Kidney glomerular epithelial cell (primary cell): ENCODE results near the gene KRTAP9-2.
"Not testable (repeated sequence)": the region's sequence is repeated elsewhere in the genome, so short reads cannot be mapped to it uniquely, and the experiment has no call there.

Source experiments
- DNase-seq: peaks from one replicate; lab custom pipeline; 2025; lab: John Stamatoyannopoulos, UW

Gene KRTAP9-2, protein sequence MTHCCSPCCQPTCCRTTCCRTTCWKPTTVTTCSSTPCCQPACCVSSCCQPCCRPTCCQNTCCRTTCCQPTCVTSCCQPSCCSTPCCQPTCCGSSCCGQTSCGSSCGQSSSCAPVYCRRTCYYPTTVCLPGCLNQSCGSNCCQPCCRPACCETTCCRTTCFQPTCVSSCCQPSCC

DNA sequence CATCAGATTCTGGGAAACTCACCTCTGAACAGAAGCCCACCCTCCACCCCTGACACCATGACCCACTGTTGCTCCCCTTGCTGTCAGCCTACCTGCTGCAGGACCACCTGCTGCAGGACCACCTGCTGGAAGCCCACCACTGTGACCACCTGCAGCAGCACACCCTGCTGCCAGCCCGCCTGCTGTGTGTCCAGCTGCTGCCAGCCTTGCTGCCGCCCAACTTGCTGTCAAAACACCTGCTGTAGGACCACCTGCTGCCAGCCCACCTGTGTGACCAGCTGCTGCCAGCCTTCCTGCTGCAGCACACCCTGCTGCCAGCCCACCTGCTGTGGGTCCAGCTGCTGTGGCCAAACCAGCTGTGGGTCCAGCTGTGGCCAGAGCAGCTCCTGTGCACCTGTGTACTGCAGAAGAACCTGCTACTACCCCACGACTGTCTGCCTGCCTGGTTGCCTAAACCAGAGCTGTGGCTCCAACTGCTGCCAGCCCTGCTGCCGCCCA lies at the start of gene KRTAP9-2:
TSS of gene KRTAP9-2 (plus strand) at position 51 of the 498 bp plus-strand sequence. CDS start at position 58, 7 bp downstream.
- DNase-seq = not testable (repeated sequence)

DNA sequence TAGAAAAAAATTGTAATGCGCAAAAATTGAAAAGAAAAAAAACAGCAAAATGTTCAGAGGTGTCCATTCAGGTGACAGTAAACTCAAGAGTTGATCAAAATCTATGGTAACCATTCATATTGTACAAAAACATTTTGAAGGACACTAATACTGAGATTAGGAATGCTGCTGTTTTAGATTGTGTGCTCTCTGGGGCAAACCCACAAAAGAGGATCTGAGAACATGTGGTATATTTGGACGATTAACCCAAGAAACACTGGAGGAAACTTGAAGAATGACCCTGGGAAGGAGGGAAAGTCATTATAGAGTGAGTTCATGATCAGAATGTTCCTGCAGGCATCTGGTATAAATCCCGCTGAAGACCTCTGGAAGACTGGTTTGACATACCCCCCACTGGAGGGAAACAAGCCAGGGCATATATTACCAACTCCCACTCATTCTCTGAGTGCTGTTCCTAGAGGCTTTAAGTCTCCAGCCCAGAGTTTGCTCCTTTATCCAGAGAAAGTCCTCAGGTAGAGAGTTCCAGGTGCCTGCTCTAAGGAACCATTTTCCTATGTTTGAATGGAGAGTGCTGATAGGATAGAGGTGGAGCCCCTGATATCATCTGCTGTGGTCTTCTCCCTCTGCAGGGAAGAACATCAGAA lies 49.6 kb upstream of the KRTAP9-2 start:
- DNase-seq = no peak

DNA sequence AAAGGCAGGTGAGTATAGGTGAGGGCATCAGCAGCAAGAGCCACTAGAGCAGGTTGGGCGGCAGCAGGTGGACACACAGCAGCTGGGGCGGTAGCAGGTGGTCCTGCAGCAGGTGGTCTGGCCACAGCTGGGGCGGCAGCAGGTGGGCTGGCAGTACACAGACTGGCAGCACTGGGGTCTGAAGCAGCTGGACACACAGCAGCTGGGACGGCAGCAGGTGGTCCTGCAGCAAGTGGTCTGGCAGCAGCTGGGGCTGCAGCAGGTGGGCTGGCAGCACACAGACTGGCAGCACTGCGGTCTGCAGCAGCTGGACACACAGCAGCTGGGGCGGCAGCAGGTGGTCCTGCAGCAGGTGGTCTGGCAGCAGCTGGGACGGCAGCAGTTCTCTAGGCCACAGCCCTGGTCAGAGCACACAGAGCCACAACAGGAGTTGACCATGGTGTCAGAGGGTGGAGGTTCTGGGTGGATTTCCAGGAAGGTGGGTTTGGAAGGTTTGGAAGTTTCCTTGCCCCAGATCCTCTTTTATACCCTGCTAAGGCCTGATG lies 48.6 kb upstream of the KRTAP9-2 start, which contains the start of gene KRTAP4-2:
TSS of gene KRTAP4-2 (minus strand) at position 495 of the 545 bp plus-strand sequence. CDS start at position 438, 57 bp downstream.
- DNase-seq = no peak

DNA sequence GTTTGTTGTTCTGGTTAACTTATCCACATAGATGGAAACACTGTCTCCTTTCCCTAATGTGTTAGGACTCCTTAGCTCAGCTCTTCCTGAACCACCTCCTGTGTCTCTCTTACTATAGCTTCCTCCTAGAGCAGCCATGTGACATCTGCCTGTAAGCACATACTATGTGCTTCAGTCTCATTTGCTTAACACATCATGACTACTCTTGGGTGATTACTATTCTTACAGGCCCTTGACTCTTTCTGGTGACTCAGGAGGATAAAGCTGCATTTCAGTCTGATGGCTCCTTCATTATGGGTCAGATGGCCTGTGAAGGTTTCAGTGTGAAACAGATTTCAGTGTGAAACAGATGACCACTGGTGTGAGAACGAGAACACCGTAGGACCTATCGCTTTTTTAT lies 48.1 kb upstream of the KRTAP9-2 start:
- DNase-seq = peak; percentile 3

DNA sequence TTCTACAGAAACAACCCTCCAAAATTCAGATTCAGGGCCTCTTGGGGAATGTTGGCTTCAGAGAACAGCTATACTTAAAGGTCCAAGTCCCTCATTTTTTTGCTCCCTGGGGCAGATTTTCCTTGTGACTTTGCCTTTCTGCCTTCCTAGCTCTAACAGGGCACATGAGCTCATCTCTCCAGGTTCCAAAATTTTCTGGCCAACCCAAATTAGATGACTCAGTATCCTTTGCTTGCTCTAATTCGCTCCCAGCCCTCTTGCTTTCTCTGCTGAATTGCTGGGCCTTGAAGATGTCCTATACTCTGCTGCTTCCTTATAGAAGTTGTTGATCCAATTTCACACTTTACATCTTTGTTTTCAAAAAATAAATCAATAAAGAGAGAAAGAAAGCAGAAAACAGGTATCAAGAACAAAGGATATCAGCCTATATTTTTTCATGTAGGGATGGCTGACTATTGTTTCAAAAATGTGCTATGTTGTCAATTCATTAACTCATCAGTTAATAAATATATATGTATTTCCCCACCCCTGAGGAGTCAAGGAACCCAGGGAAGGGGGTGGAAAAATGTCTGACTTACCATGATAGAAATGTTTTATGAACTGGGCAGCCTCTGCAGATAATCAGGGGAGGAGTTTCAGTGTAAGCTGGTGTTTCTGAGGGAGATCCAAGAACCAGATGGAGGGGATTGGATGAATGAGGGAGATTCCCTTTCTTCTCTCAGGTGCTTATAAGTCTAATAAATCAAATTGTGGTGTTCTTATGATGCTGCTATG lies 47.4 kb upstream of the KRTAP9-2 start:
- no peak for DNase-seq

DNA sequence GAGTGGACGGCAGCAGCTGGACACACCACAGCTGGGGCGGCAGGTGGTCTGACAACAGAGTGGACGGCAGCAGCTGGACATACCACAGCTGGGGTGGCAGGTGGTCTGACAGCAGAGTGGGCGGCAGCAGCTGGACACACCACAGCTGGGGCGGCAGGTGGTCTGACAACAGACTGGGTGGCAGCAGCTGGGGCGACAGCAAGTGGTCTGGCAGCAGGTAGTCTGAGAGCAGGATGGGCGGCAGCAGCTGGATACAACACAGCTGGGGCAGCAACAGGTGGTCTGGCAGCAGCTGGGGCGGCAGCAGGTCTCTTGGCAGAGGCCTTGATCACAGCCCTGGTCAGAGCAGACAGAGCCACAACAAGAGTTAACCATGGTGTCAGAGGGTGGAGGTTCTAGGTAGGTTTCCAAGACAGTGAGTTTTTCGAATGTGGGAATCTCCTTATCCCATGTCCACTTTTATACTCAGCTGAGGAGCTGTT lies 41.9 kb upstream of the KRTAP9-2 start, which contains the start of gene KRTAP4-1:
TSS of gene KRTAP4-1 (minus strand) at position 432 of the 482 bp plus-strand sequence. CDS start at position 375, 57 bp downstream.
- no peak for DNase-seq

DNA sequence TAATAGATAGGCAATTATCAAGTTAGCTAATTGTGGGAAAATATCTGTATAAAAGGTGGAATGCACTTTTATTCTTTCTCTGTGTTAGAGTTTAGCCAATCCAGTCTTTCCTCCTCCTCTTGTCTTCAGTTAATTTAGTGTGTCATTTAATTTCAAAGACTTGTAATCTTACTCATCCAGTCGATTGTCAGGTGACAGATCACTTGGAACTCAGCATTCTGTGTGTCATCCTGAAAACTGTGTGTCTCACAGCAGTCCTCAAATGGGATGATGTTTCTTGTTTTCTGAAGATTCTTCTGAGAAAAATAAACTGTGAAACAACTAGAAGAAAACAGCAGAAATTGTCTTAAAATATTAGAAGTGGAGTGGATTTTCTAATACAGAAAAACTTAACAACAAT lies 41.4 kb upstream of the KRTAP9-2 start:
- no peak for DNase-seq

DNA sequence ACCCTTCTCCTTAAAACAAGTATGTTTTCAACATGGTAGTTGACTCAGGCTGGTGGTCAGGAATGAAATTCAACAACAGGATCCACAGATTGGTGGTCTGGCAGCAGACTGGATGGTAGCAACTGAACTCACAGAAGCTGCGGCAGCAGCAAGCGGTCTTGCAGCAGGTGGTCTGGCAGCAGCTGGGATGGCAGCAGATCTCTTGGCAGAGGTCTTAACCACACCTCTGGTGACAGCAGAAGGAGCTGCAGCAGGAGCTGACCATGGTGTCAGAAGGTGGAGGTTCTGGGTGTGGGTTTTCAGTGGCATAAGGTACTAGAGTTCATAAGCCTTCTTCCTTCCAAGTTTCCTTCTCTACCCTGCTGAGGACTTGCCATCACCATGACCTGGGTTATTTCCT lies 39.6 kb upstream of the KRTAP9-2 start:
- no peak for DNase-seq

DNA sequence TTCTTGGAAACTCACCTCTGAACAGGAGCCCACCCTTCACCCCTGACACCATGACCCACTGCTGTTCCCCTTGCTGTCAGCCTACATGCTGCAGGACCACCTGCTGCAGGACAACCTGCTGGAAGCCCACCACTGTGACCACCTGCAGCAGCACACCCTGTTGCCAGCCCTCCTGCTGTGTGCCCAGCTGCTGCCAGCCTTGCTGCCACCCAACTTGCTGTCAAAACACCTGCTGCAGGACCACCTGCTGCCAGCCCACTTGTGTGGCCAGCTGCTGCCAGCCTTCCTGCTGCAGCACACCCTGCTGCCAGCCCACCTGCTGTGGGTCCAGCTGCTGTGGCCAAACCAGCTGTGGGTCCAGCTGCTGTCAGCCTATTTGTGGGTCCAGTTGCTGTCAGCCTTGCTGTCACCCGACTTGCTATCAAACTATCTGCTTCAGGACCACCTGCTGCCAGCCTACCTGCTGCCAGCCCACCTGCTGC lies 36.6 kb upstream of the KRTAP9-2 start, which contains the start of gene KRTAP9-1:
TSS of gene KRTAP9-1 (plus strand) at position 51 of the 482 bp plus-strand sequence. CDS start at position 51, 0 bp downstream.
- DNase-seq = not testable (repeated sequence)

DNA sequence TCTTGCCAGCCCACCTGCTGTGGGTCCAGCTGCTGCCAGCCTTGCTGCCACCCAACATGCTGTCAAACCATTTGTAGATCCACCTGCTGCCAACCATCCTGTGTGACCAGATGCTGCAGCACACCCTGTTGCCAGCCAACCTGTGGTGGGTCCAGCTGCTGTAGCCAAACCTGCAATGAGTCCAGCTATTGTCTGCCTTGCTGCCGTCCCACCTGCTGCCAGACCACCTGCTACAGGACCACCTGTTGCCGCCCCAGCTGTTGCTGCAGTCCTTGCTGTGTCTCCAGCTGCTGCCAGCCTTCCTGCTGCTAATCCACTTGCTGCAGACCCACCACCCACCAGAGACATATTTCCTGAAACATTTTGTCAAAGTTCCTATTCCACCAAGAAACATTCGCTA lies 36.1 kb upstream of the KRTAP9-2 start:
- no peak for DNase-seq

DNA sequence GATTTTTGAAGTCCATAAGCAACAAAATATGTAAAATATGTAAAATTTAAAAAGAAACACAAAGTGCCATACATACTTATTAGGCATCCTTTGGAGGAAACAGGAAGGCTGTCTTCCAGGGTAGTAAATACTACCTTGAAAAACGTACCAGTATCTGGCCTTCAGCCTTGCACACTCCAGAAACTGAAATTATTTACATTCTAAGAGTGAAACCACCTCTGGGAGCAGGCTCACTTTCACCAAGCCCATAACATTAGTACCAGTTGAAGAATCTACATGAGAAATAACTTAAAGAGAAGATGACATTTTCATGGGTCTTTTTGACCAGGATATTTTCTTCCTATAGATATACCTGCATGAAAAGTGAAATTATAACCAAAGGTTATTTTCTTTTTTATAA lies 30.4 kb upstream of the KRTAP9-2 start:
- no peak for DNase-seq

DNA sequence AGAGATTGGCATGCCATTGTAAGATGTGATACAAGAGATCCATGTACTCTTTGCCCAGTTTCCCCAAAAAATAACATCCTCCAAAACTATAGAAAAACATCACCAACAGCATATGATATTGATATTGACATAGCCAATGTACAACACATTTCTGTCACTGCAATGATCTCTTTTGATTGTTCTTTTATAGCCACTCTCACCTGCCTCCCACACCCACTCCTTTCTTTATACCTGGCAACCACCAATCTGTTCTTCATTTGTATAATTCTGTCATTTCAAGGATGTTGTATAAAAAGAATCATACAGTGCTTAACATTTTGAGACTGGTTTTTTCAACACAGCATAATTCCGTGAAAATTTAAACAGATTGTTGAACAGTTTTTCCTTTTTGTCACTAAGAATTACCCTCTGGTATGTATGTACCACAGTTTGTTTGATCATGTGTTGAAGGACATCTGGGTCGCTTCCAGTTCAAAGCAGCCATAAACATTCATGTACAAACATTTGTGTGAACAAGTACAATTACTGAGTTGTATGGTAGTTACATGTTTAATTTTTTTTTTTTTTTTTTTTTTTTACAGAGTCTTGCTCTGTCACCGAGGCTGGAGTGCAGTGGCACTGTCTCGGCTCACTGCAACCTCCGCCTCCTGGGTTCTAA lies 26.9 kb upstream of the KRTAP9-2 start:
- DNase-seq = no peak

DNA sequence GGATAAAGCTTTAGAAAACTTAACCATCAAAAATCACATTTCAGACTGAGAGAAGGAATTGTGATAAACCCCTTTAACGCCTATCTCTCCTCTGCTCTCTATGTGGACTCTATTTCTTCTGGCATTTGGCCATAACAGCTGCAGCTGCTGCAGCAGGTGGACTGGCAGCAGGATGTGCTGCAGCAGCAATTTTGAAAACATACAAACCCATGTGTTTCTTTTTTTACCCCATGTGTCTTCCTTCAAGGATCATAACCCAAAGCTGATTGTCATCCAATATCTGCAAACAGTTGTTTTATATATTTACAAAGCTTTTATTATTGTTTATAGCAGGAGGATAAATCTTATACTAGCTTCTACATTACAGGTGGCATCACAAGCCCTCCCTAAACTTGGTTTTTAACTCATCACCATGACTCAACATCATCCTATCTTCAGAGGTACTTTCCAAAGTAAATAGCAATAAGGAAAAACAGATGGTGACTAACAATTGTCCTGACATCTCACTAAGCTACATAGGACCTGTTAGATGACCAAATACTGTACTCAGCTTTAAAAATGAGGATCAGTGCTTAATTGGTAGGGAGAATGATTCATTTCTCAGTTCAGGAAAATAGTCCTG lies 14.5 kb upstream of the KRTAP9-2 start:
- peak; percentile 39 for DNase-seq

DNA sequence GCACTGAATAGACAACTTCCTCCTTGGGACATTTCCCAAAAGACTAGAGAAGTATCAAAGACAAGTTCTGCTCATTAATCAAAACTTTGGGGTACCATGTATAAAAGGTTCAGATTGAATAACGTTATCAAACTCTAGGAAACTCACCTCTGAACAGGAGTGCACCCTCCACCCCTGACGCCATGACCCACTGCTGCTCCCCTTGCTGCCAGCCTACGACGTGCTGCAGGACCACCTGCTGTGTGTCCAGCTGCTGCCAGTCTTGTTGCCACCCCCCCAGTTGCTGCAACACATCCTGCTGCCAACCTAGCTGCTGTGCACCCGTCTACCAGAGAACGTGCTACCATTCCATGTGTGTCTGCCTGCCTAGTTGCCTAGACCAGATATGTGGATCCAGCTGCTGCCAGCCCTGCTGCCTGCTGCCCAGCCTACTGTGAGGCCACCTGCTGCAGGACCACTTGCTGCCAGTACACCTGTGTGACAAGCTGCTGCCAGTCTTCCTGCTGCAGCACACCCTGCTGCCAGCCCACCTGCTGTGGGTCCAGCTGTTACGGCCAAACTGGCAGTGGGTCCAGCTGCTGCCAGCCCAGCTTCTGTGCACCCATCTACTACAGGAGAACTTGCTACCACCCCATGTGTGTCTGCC lies 13.8 kb upstream of the KRTAP9-2 start:
- no peak for DNase-seq

DNA sequence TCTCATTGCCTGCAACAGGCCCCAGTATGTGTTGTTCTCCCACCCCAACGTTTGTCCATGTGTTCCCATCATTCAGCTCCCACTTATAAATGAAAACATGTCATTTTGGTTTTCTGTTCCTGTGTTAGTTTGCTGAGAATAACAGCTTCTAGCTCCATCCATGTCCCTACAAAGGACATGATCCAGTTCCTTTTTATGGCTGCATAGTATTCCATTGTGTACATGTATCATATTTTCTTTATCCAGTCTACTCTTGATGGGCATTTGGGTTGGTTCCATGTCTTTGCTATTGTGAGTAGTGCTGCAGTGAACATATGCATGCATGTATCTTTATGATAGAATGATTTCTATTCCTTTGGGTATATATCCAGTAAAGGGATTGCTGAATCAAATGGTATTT lies 10.8 kb upstream of the KRTAP9-2 start:
- no peak for DNase-seq

DNA sequence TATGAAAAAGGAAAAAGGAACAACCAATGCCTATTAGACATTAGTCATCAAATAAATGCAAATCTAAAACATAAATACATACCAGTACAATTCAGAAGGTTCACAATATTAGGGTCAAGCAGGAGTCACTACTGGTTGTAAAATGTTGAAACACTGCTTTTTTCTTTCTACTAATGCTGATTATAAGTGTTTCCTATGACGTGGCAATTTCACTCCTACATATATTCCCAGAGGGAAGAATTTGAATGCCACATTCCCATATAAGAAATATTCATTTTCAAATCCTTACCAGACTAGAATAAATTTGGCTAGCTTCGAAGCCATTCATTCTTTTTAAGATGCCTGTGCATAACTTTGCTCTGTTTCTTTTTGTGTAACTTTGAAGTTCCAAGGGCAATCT lies 2.6 kb upstream of the KRTAP9-2 start:
- no peak for DNase-seq

DNA sequence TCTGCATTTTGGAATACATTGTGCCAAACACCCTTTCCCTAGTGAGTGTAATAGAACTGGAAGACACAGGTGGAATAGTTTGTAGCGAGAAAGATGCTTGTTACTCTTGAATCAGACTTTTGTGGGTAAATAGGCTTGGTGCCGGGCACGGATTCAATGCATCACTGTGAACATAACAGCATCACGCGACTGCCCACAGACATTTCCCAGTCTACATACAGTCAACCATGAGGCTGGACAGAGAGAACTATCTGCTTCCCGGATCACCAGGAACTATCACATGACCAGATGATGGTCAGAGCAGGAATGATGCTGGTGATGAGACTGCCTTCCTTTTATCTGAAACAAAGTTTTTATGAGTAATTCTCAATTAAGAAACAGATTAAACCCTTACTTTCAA lies 397 bp upstream of the KRTAP9-2 start:
- no peak for DNase-seq

DNA sequence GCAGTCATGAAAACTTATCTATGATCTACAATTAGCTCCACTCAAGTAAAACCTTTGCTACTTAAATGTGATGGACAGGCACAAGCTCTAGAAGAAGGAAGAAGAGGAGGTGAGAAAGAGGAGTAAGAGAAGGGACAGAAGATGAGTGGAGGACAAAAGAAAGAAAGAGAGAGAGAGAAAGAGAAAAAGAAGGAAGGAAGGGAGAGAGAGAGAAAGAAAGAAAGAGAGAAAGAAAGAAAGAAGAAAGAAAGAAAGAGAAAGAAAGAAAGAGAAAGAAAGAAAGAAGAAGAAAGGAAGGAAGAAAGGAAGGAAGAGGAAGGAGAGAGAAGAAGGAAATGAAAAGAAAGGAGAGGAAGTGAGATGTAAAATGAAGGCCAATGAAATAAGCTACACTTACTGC lies 3.6 kb downstream of the KRTAP9-2 start:
- no peak for DNase-seq

DNA sequence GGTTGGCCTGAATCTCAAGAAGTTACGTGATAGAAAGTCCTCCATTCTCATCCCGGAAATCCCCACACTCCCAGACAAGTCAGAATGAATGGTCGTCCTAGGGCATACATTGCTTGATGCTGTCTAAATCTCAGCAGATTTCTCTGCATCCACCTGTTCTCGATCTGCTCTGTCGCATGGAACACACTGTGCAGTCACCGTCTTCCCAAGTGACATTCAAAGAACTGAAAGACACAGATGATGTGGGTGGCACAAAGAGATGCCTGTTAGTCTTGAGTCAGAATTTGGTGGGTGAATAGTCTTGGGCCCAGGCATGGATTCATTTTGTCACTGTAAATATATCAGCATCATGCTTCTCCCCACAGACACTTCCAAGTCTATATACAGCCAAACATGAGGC lies 5.3 kb downstream of the KRTAP9-2 start:
- DNase-seq = no peak

DNA sequence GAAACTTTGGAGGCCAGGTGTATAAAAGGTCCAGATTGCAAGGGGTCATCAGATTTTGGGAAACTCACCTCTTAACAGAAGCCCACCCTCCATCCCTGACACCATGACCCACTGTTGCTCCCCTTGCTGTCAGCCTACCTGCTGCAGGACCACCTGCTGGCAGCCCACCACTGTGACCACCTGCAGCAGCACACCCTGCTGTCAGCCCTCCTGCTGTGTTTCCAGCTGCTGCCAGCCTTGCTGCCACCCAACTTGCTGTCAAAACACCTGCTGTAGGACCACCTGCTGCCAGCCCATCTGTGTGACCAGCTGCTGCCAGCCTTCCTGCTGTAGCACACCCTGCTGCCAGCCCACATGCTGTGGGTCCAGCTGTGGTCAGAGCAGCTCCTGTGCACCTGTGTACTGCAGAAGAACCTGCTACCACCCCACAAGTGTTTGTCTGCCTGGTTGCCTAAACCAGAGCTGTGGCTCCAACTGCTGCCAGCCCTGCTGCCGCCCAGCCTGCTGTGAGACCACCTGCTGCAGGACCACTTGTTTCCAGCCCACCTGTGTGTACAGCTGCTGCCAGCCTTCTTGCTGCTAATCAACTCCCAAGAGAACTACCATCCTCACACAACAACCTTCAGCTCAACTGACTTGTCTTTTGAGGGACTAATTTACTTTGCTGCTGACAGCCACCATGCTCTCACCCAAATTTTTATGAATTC lies 6.1 kb downstream of the KRTAP9-2 start, which contains the start of gene KRTAP9-3:
TSS of gene KRTAP9-3 (plus strand) at position 51 of the 707 bp plus-strand sequence. CDS start at position 104, 53 bp downstream.
- DNase-seq = not testable (repeated sequence)
